ENCODE data around the gene SLC12A7. TPM values are rescaled to one million over a fixed set of nuclear protein-coding genes. Genes with fewer than 3 reads are reported as not detected.
"Not testable (repeated sequence)": the region's sequence is repeated elsewhere in the genome, so short reads cannot be mapped to it uniquely, and the experiment has no call there.

SLC12A7 gene
- total RNA-seq, 2 experiments from 2014 or later, result 10.1 to 10.8 TPM

GRCh38 chr5:1061292-1061691 is 50.6 kb downstream of the SLC12A7 start:
- H3K36me3 Mint-ChIP-seq; DNase-seq; CTCF ChIA-PET; H3K27ac Mint-ChIP-seq; POLR2A ChIA-PET; intact Hi-C loops (cut with micrococcal nuclease); H3K27me3 Mint-ChIP-seq; H3K9me3 Mint-ChIP-seq; H3K4me1 Mint-ChIP-seq (ENCODE audit: low read depth); H3K4me3 Mint-ChIP-seq: not testable (repeated sequence)

- intact Hi-C loops (cut with micrococcal nuclease), result no loop called here
- DNase-seq, result no peak
- Mint-ChIP-seq H3K36me3 (peaks cover 3% of the 10 kb centered on the region), H3K9me3 (no peaks in the 10 kb centered on the region), H3K27me3 (no peaks in the 10 kb centered on the region), H3K27ac (no peak overlapping the region), H3K4me3 (no peak overlapping the region), H3K4me1 (ENCODE audit: low read depth) (no peaks in the 10 kb centered on the region)
- ChIA-PET CTCF (no interaction called here), POLR2A (no interaction called here)
Observed at GRCh38 chr5:1060535-1060981, 51.3 kb downstream of the SLC12A7 start.

- Mint-ChIP-seq H3K27me3 (no peaks in the 10 kb centered on the region), H3K27ac (no peak overlapping the region), H3K36me3 (peaks cover 3% of the 10 kb centered on the region), H3K4me3 (no peak overlapping the region), H3K4me1 (ENCODE audit: low read depth) (no peaks in the 10 kb centered on the region), H3K9me3 (no peaks in the 10 kb centered on the region)
- DNase-seq, result no peak
- CTCF ChIA-PET, result no interaction called here
- POLR2A ChIA-PET, result no interaction called here
- intact Hi-C loops (cut with micrococcal nuclease), result no loop called here
Observed at GRCh38 chr5:1059884-1060263, 52.0 kb downstream of the SLC12A7 start.

- intact Hi-C loops (cut with micrococcal nuclease), result no loop called here
- H3K4me3 Mint-ChIP-seq, result no peak overlapping the region
- no peaks in the 10 kb centered on the region for H3K9me3 Mint-ChIP-seq
- no peak for DNase-seq
- ChIA-PET CTCF (no interaction called here), POLR2A (no interaction called here)
- no peaks in the 10 kb centered on the region for H3K27me3 Mint-ChIP-seq
- no peaks in the 10 kb centered on the region for H3K4me1 Mint-ChIP-seq (ENCODE audit: low read depth)
- H3K27ac Mint-ChIP-seq, result no peak overlapping the region
- H3K36me3 Mint-ChIP-seq, result peaks cover 3% of the 10 kb centered on the region
Observed at GRCh38 chr5:1058988-1059883, 52.6 kb downstream of the SLC12A7 start.

- Mint-ChIP-seq H3K9me3 (no peaks in the 10 kb centered on the region), H3K4me3 (no peak overlapping the region), H3K27me3 (no peaks in the 10 kb centered on the region), H3K4me1 (ENCODE audit: low read depth) (no peaks in the 10 kb centered on the region), H3K36me3 (peaks cover 3% of the 10 kb centered on the region), H3K27ac (no peak overlapping the region)
- no peak for DNase-seq
- ChIA-PET CTCF (no interaction called here), POLR2A (no interaction called here)
- intact Hi-C loops (cut with micrococcal nuclease), result no loop called here
Observed at GRCh38 chr5:1058083-1058945, 53.5 kb downstream of the SLC12A7 start.

- Mint-ChIP-seq H3K36me3 (peaks cover 3% of the 10 kb centered on the region), H3K9me3 (no peaks in the 10 kb centered on the region), H3K27me3 (no peaks in the 10 kb centered on the region), H3K27ac (no peak overlapping the region), H3K4me3 (no peak overlapping the region), H3K4me1 (ENCODE audit: low read depth) (no peaks in the 10 kb centered on the region)
- intact Hi-C loops (cut with micrococcal nuclease), result no loop called here
- DNase-seq, result no peak
- ChIA-PET POLR2A (no interaction called here), CTCF (no interaction called here)
Observed at GRCh38 chr5:1057485-1058082, 54.3 kb downstream of the SLC12A7 start.

GRCh38 chr5:1056611-1057484 is 55.0 kb downstream of the SLC12A7 start:
- Mint-ChIP-seq H3K27me3 (no peaks in the 10 kb centered on the region), H3K36me3 (peaks cover 3% of the 10 kb centered on the region), H3K9me3 (no peaks in the 10 kb centered on the region), H3K27ac (no peak overlapping the region), H3K4me1 (ENCODE audit: low read depth) (no peaks in the 10 kb centered on the region), H3K4me3 (no peak overlapping the region)
- no peak for DNase-seq
- POLR2A ChIA-PET, result no interaction called here
- CTCF ChIA-PET, result no interaction called here
- intact Hi-C loops (cut with micrococcal nuclease), result no loop called here

- intact Hi-C loops (cut with micrococcal nuclease), result no loop called here
- Mint-ChIP-seq H3K9me3 (no peaks in the 10 kb centered on the region), H3K27ac (no peak overlapping the region), H3K36me3 (peaks cover 3% of the 10 kb centered on the region), H3K4me1 (ENCODE audit: low read depth) (no peaks in the 10 kb centered on the region), H3K4me3 (no peak overlapping the region), H3K27me3 (no peaks in the 10 kb centered on the region)
- ChIA-PET POLR2A (no interaction called here), CTCF (no interaction called here)
- DNase-seq, result no peak
Observed at GRCh38 chr5:1055896-1056610, 55.8 kb downstream of the SLC12A7 start.

- POLR2A ChIA-PET, result no interaction called here
- intact Hi-C loops (cut with micrococcal nuclease), result no loop called here
- no peaks in the 10 kb centered on the region for H3K4me1 Mint-ChIP-seq (ENCODE audit: low read depth)
- no peaks in the 10 kb centered on the region for H3K9me3 Mint-ChIP-seq
- no peak overlapping the region for H3K4me3 Mint-ChIP-seq
- CTCF ChIA-PET, result no interaction called here
- peaks cover 3% of the 10 kb centered on the region for H3K36me3 Mint-ChIP-seq
- H3K27me3 Mint-ChIP-seq, result no peaks in the 10 kb centered on the region
- DNase-seq, result no peak
- H3K27ac Mint-ChIP-seq, result no peak overlapping the region
Observed at GRCh38 chr5:1054799-1055775, 56.8 kb downstream of the SLC12A7 start.

- Mint-ChIP-seq H3K27ac (no peak overlapping the region), H3K4me1 (ENCODE audit: low read depth) (no peaks in the 10 kb centered on the region), H3K27me3 (no peaks in the 10 kb centered on the region), H3K36me3 (peaks cover under 1% of the 10 kb centered on the region), H3K9me3 (no peaks in the 10 kb centered on the region), H3K4me3 (no peak overlapping the region)
- intact Hi-C loops (cut with micrococcal nuclease), result no loop called here
- POLR2A ChIA-PET, result interaction anchor here (0.5 kb wide), 1 partner anchor 752 kb away, joined by 4 read pairs; no protein-coding TSS in a partner anchor
- DNase-seq, result no peak
- CTCF ChIA-PET, result no interaction called here
Observed at GRCh38 chr5:1054018-1054798, 57.7 kb downstream of the SLC12A7 start.

All from activated CD4-positive, alpha-beta memory T cell treated with anti-CD3 and anti-CD28 coated beads for 36 hours (primary cell).